Measurements from ENCODE around the gene ATXN7L2.

Gene ATXN7L2

GRCh38 chr1:109527846-109528695 is 44.4 kb downstream of the ATXN7L2 start:
- DNase-seq (ENCODE audit: low read depth in 2 of 2), result no peak

GRCh38 chr1:109528712-109529111 is 45.0 kb downstream of the ATXN7L2 start:
- DNase-seq (ENCODE audit: low read depth in 2 of 2), result no peak

GRCh38 chr1:109529881-109530456 is 46.3 kb downstream of the ATXN7L2 start:
- DNase-seq (ENCODE audit: low read depth in 2 of 2), result no peak

- DNase-seq (ENCODE audit: low read depth in 2 of 2), result no peak
Observed at GRCh38 chr1:109530457-109531087, 46.9 kb downstream of the ATXN7L2 start.

GRCh38 chr1:109531380-109531779 is 47.7 kb downstream of the ATXN7L2 start:
- DNase-seq (ENCODE audit: low read depth in 2 of 2), result no peak

GRCh38 chr1:109531826-109532364 is 48.2 kb downstream of the ATXN7L2 start:
- DNase-seq (ENCODE audit: low read depth in 2 of 2), result no peak

- DNase-seq (ENCODE audit: low read depth in 2 of 2), result peak; percentile 90 to 93
Observed at GRCh38 chr1:109532365-109533136, 48.8 kb downstream of the ATXN7L2 start.

GRCh38 chr1:109534307-109534858 is 50.7 kb downstream of the ATXN7L2 start:
- DNase-seq (ENCODE audit: low read depth in 2 of 2), result no peak

GRCh38 chr1:109535481-109535880 is 51.8 kb downstream of the ATXN7L2 start:
- no peak for DNase-seq (ENCODE audit: low read depth in 2 of 2)

- DNase-seq (ENCODE audit: low read depth in 2 of 2), result no peak
Observed at GRCh38 chr1:109535971-109536491, 52.3 kb downstream of the ATXN7L2 start.

GRCh38 chr1:109537450-109538178 is 53.9 kb downstream of the ATXN7L2 start:
- no peak for DNase-seq (ENCODE audit: low read depth in 2 of 2)

GRCh38 chr1:109538827-109539555 is 55.3 kb downstream of the ATXN7L2 start:
- DNase-seq (ENCODE audit: low read depth in 2 of 2), result no peak

- no peak for DNase-seq (ENCODE audit: low read depth in 2 of 2)
Observed at GRCh38 chr1:109539676-109540075, 56.0 kb downstream of the ATXN7L2 start, which contains the start of gene GPR61. TSS of gene GPR61 (plus strand) at chr1:109539872. CDS start at chr1:109543023, 3,151 bp downstream.

- DNase-seq (ENCODE audit: low read depth in 2 of 2), result no peak
Observed at GRCh38 chr1:109541102-109541501, 57.4 kb downstream of the ATXN7L2 start.

Data from activated CD4-positive, alpha-beta T cell treated with anti-CD3 and anti-CD28 coated beads for 24 hours (primary cell).